Liver (tissue), 9 donors: ENCODE measurements around the gene MASP2. TPM values are rescaled to one million over a fixed set of nuclear protein-coding genes. Genes with fewer than 3 reads are reported as not detected.
A peak's percentile ranks its signal among the peaks of the same experiment; 100 is the strongest.

Source experiments
- DNase-seq: peaks from one replicate; pipeline ENCODE4 v3.0.0-alpha.2; 2017; ENCODE audit warnings: low spot score
- H3K27ac ChIP-seq, 2 donors: one replicate each; pipeline ENCODE4 v1.7.0; 2013; ENCODE audit warnings: inconsistent platforms in 2 of 2, low read length in 2 of 2, control low read depth in 1 of 2, low read depth in 1 of 2, mild to moderate bottlenecking in 1 of 2
- H3K27me3 ChIP-seq, 4 donors: one replicate each; pipeline versions ENCODE4 v1.6.1 to v1.7.0; 2013; ENCODE audit warnings: low read length in 3 of 4, inconsistent platforms in 1 of 4, mild to moderate bottlenecking in 1 of 4, moderate library complexity in 1 of 4; ENCODE audit not compliant: control insufficient read depth in 4 of 4, insufficient read depth in 4 of 4
- H3K36me3 ChIP-seq, 4 donors: one replicate each; pipeline versions ENCODE4 v1.6.1 to v1.7.0; 2013; ENCODE audit warnings: low read length in 3 of 4, mild to moderate bottlenecking in 3 of 4, low read depth in 1 of 4, moderate library complexity in 1 of 4; ENCODE audit not compliant: control insufficient read depth in 4 of 4, insufficient read depth in 3 of 4
- H3K4me1 ChIP-seq, 4 donors: one replicate each; pipeline versions ENCODE4 v1.6.1 to v1.7.0; 2013; ENCODE audit warnings: low read length in 3 of 4, mild to moderate bottlenecking in 3 of 4, moderate library complexity in 1 of 4; ENCODE audit not compliant: control insufficient read depth in 4 of 4, insufficient read depth in 4 of 4
- H3K4me3 ChIP-seq, 3 donors: one replicate each; pipeline versions ENCODE4 v1.6.1 to v1.7.0; 2013; ENCODE audit warnings: low read length in 3 of 3, control low read depth in 1 of 3, low read depth in 1 of 3, mild to moderate bottlenecking in 1 of 3
- H3K9ac ChIP-seq, 2 donors: one replicate each; pipeline ENCODE4 v1.7.0; 2013; ENCODE audit warnings: low read length in 2 of 2, mild to moderate bottlenecking in 2 of 2, moderate library complexity in 2 of 2, control low read depth in 1 of 2, low read depth in 1 of 2
- H3K9me3 ChIP-seq, 4 donors: one replicate each; pipeline versions ENCODE4 v1.6.1 to v1.7.0; 2013; ENCODE audit warnings: low read length in 3 of 4; ENCODE audit not compliant: control insufficient read depth in 4 of 4
- CTCF ChIP-seq: fragments of 150-350 bp; IDR thresholded peaks from 2 replicates; pipeline ENCODE4 v1.5.1; 2017; ENCODE audit warnings: improper control_type of control experiment, low read depth, low read length; ENCODE audit not compliant: missing input control
- EGR1 ChIP-seq, 2 donors: IDR thresholded peaks; 2 replicates each; pipeline ENCODE4 v1.6.1; 2016 to 2018; ENCODE audit warnings: antibody characterized with exemption in 2 of 2, low read depth in 2 of 2
- FOXA1 ChIP-seq: IDR thresholded peaks from 2 replicates; pipeline ENCODE4 v1.6.1; 2016; ENCODE audit warnings: antibody characterized with exemption
- FOXA2 ChIP-seq: IDR thresholded peaks from 2 replicates; pipeline ENCODE4 v1.6.1; 2016; ENCODE audit warnings: antibody characterized with exemption
- HNF4A ChIP-seq, 2 donors: conservative IDR thresholded peaks; 2 replicates each; pipeline ENCODE4 v1.6.1; 2016; ENCODE audit warnings: antibody characterized with exemption in 2 of 2, mild to moderate bottlenecking in 2 of 2
- HNF4G ChIP-seq: IDR thresholded peaks from 2 replicates; pipeline ENCODE4 v1.6.1; 2016; ENCODE audit warnings: antibody characterized with exemption
- JUND ChIP-seq, 2 donors: IDR thresholded peaks; 2 replicates each; pipeline ENCODE4 v1.6.1; 2016; ENCODE audit warnings: antibody characterized with exemption in 2 of 2
- MAX ChIP-seq: IDR thresholded peaks from 2 replicates; pipeline ENCODE4 v1.6.1; 2016; ENCODE audit warnings: antibody characterized with exemption
- NR2F2 ChIP-seq: IDR thresholded peaks from 2 replicates; pipeline ENCODE4 v1.6.1; 2016; ENCODE audit warnings: antibody characterized with exemption
- RAD21 ChIP-seq, 2 donors: IDR thresholded peaks; 2 replicates each; pipeline ENCODE4 v1.6.1; 2016; ENCODE audit warnings: antibody characterized with exemption in 2 of 2, mild to moderate bottlenecking in 2 of 2
- RXRA ChIP-seq, 2 donors: IDR thresholded peaks; 2 replicates each; pipeline ENCODE4 v1.6.1; 2017 to 2018; ENCODE audit warnings: antibody characterized with exemption in 2 of 2, mild to moderate bottlenecking in 1 of 2
- SP1 ChIP-seq: IDR thresholded peaks from 2 replicates; pipeline ENCODE4 v1.6.1; 2018; ENCODE audit warnings: antibody characterized with exemption, mild to moderate bottlenecking
- TAF1 ChIP-seq: conservative IDR thresholded peaks from 2 replicates; pipeline ENCODE4 v1.6.1; 2016; ENCODE audit warnings: antibody characterized with exemption, mild to moderate bottlenecking
- YY1 ChIP-seq: IDR thresholded peaks from 2 replicates; pipeline ENCODE4 v1.6.1; 2016; ENCODE audit warnings: antibody characterized with exemption, mild to moderate bottlenecking
- WGBS: extraction: QIAGEN DNeasy Blood & Tissue Kit; methylation state at CpG from one replicate; pipeline ENCODE4 v1.1.7; 2013; 5-methylcytosine and 5-hydroxymethylcytosine counted together
- polyA plus RNA-seq, 2 donors: library from polyadenylated mRNA; stranded (reverse) in 1 of 2; unstranded in 1 of 2; fragments of 200-250 nt in 1 of 2; fragments of >200 nt in 1 of 2; fragmentation: Nextera tagmentation in 1 of 2; extraction: Ambion mirVana in 1 of 2; gene quantifications; one replicate each; pipeline versions ENCODE4 v1.2.1 to v1.2.3, GENCODE V29; 2013 to 2015
- total RNA-seq, 2 donors: library from RNA; depleted of rRNA; stranded (reverse); fragments of >200 nt; gene quantifications; one replicate each; pipeline ENCODE4 v1.2.3, GENCODE V29; 2014
- TF ChIP-seq, protein P1 (sequence below): IDR thresholded peaks from 2 replicates; pipeline ENCODE4 v1.6.1; 2016; ENCODE audit warnings: antibody characterized with exemption, mild to moderate bottlenecking
- TF ChIP-seq, protein P2 (sequence below): IDR thresholded peaks from 2 replicates; pipeline ENCODE4 v1.6.1; 2016; ENCODE audit warnings: antibody characterized with exemption
- TF ChIP-seq, protein P3 (sequence below): IDR thresholded peaks from 2 replicates; pipeline ENCODE4 v1.6.1; 2016; ENCODE audit warnings: antibody characterized with exemption
- donor health status: healthy.
- donor health status: healthy.
- donor health status: healthy.
- donor health status: healthy.
- donor health status: healthy.

Gene MASP2
- total and polyA plus RNA-seq, 4 donors: 30.0 to 530 (median 213) TPM

DNA sequence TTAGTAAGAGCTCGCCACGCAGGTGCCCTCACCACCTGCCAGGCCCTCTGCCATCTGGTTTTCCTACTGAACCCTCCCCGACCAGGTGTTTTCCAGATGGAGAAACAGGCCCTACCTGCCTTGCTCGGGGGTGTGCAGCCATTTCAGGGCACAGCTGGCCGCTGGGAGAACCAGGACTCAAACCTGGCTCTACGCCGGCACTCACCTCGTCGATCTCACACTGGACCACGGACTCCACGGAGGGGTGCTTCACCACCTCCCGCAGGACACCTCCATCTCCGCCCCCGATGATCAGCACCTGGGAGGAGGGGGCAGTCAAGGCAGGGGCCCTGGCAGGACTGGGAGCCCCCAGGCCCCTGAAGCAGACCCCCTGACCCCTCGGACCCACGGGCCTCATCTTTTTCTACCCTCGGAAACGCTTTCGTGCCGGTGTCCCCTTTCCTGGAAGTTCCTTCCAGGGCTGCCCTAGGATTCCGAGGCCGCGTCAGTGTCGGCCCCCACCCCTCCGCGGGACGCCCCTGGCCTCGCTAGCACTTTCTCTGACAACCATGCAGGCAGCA is 11.6 kb upstream of the MASP2 start:
- no peaks in the 10 kb centered on the region for H3K27me3 ChIP-seq
- TF ChIP-seq HNF4A (conservative IDR thresholded peaks at IDR 0.05) (no peak), TAF1 (no peak), SP1 (no peak), MAX (no peak), JUND (IDR thresholded peaks at IDR 0.05) (no peak), EGR1 (IDR thresholded peaks at IDR 0.05; ENCODE audit: low read depth in 2 of 2) (no peak)
- TF ChIP-seq, protein P1, sequence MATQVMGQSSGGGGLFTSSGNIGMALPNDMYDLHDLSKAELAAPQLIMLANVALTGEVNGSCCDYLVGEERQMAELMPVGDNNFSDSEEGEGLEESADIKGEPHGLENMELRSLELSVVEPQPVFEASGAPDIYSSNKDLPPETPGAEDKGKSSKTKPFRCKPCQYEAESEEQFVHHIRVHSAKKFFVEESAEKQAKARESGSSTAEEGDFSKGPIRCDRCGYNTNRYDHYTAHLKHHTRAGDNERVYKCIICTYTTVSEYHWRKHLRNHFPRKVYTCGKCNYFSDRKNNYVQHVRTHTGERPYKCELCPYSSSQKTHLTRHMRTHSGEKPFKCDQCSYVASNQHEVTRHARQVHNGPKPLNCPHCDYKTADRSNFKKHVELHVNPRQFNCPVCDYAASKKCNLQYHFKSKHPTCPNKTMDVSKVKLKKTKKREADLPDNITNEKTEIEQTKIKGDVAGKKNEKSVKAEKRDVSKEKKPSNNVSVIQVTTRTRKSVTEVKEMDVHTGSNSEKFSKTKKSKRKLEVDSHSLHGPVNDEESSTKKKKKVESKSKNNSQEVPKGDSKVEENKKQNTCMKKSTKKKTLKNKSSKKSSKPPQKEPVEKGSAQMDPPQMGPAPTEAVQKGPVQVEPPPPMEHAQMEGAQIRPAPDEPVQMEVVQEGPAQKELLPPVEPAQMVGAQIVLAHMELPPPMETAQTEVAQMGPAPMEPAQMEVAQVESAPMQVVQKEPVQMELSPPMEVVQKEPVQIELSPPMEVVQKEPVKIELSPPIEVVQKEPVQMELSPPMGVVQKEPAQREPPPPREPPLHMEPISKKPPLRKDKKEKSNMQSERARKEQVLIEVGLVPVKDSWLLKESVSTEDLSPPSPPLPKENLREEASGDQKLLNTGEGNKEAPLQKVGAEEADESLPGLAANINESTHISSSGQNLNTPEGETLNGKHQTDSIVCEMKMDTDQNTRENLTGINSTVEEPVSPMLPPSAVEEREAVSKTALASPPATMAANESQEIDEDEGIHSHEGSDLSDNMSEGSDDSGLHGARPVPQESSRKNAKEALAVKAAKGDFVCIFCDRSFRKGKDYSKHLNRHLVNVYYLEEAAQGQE: no peak
- TF ChIP-seq, protein P2, sequence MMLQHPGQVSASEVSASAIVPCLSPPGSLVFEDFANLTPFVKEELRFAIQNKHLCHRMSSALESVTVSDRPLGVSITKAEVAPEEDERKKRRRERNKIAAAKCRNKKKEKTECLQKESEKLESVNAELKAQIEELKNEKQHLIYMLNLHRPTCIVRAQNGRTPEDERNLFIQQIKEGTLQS: no peak
- peaks cover 0 to 19% (median 6%) of the 10 kb centered on the region in 4 donors for H3K36me3 ChIP-seq
- H3K4me1 ChIP-seq: peaks cover 5 to 19% (median 12%) of the 10 kb centered on the region in 4 donors
- H3K9me3 ChIP-seq: no peaks in the 10 kb centered on the region
- H3K9ac ChIP-seq: peak overlapping the region; percentile 30 to 56
- peak overlapping the region; percentile 62 to 96 (median 89) for H3K4me3 ChIP-seq
- 63% methylated on average over 28 of the region's 28 CpGs for WGBS
- DNase-seq: no peak
- H3K27ac ChIP-seq: no peak overlapping the region

DNA sequence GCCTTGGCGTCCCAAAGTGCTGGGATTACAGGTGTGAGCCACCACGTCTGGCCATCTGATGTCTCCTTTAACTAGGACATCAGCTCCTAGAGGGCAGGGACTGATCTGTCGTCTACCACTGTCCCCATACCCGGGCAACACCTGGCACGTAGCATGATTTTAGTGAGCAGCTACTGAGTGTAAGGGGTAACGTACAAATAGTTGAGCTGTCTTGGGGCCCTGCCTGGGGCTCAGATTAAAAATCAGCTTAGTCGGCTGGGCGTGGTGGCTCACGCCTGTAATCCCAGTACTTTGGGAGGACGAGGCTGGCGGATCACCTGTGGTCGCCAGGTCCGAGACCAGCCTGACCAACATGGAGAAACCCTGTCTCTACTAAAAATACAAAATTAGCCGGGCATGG is 11.0 kb upstream of the MASP2 start:
- H3K4me3 ChIP-seq: no peak overlapping the region
- DNase-seq: no peak
- H3K36me3 ChIP-seq: peaks cover 0 to 17% (median 6%) of the 10 kb centered on the region in 4 donors

More for the DNA sequence above, 11.0 kb upstream of the MASP2 start:
- TF ChIP-seq SP1: no peak
- TF ChIP-seq NR2F2: no peak
- TF ChIP-seq MAX: no peak
- no peak for TF ChIP-seq FOXA2
- TF ChIP-seq CTCF: no peak
- TF ChIP-seq, protein P2: no peak
- TF ChIP-seq, protein P3, sequence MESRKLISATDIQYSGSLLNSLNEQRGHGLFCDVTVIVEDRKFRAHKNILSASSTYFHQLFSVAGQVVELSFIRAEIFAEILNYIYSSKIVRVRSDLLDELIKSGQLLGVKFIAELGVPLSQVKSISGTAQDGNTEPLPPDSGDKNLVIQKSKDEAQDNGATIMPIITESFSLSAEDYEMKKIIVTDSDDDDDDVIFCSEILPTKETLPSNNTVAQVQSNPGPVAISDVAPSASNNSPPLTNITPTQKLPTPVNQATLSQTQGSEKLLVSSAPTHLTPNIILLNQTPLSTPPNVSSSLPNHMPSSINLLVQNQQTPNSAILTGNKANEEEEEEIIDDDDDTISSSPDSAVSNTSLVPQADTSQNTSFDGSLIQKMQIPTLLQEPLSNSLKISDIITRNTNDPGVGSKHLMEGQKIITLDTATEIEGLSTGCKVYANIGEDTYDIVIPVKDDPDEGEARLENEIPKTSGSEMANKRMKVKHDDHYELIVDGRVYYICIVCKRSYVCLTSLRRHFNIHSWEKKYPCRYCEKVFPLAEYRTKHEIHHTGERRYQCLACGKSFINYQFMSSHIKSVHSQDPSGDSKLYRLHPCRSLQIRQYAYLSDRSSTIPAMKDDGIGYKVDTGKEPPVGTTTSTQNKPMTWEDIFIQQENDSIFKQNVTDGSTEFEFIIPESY: no peak
- no peak for TF ChIP-seq RXRA (IDR thresholded peaks at IDR 0.05)
- TF ChIP-seq JUND (IDR thresholded peaks at IDR 0.05): no peak
- TF ChIP-seq, protein P1: no peak
- TF ChIP-seq RAD21 (IDR thresholded peaks at IDR 0.05): no peak
- no peak for TF ChIP-seq HNF4G
- TF ChIP-seq EGR1 (IDR thresholded peaks at IDR 0.05; ENCODE audit: low read depth in 2 of 2): no peak
- TF ChIP-seq YY1: no peak
- no peak for TF ChIP-seq HNF4A (conservative IDR thresholded peaks at IDR 0.05)
- no peak for TF ChIP-seq FOXA1
- Histone ChIP-seq H3K9me3 (no peaks in the 10 kb centered on the region), H3K27me3 (no peaks in the 10 kb centered on the region), H3K9ac (no peak overlapping the region), H3K27ac (no peak overlapping the region), H3K4me1 (peaks cover 5 to 22% (median 15%) of the 10 kb centered on the region in 4 donors)
- WGBS: 96% methylated on average over 14 of the region's 14 CpGs
